NCI-H345 treated with DMSO at 0.1 percent for 48 hours (cell line): ENCODE measurements around the gene CMTM3.
A peak's percentile ranks its signal among the peaks of the same experiment; 100 is the strongest.
"Not testable (repeated sequence)": the region's sequence is repeated elsewhere in the genome, so short reads cannot be mapped to it uniquely, and the experiment has no call there.

Experiments used
- DNase-seq: peaks from one replicate; lab custom pipeline; 2025; ENCODE audit not compliant: unreplicated experiment; lab: John Stamatoyannopoulos, UW

The CMTM3 gene

GRCh38 chr16:66608241-66609138 lies 4.0 kb downstream of the CMTM3 start:
- peak; percentile 12 for DNase-seq

- no peak for DNase-seq
Observed at GRCh38 chr16:66609139-66609510, 4.6 kb downstream of the CMTM3 start.

DNA sequence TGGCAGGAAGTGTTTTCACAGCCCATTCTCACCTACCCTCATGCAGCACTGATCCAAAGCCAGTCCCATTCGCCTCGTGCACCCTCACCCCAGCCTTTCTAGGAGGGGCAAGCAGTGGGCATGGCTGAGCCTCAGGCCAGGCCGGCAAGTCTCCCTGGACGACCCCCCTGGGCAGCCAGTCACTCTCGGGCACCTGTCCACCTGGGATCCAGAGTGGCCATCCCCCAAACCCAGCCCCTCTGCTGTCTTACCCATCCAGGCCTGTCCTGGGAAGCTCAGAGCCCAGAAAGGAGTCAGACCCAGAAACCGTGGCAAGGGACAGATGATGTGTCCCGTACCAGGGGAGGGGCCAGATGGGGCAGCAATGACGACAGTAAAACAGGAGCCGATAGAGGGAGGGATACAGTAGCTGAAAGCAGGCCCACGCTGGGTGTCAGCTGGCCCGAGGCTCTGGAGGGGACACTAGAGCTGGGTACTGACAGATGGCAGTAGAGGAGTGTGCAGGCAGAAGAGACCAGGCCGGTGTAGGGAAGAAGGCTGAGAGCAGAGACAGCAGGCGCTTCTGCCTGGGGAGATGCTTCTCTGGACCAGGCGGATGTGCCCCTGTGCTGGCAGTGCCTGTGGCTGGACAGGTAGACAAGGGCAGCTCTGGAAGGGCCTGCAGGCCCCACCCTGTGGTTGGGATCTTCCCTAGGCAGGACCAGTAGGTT lies 5.8 kb downstream of the CMTM3 start:
- no peak for DNase-seq

GRCh38 chr16:66611911-66612310 lies 7.4 kb downstream of the CMTM3 start:
- DNase-seq = not testable (repeated sequence)

- DNase-seq = no peak
Observed at GRCh38 chr16:66612422-66612821, 7.9 kb downstream of the CMTM3 start.

DNA sequence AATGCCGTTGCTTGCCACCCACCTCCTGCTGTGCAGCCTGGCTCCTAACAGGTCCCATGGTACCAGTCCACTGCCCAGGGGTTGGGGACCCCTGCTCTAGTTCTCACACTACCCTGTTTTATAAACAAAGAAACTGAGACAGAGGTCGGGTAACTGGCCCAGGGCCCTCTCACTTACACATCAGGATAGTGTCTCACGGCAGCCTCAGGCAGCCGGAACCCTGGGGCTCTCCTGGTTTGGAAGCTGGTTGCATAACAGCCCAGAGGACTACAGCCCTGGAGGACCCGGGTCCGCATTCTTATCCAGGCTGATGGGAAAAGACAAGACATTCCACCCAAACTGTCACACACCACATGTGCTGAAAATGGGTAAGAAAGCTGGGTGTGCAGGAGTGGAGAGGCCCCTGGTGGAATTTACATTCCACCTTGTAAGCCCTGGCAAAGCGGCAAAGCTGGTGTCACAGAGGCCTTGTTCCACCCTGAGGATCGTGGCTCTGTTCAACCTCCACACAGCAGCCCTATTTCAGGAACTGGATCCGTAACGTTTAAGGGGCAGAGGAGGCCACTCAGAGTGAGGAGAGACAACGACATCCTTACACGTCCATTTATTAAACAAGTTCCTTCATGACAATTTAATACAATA lies 9.8 kb downstream of the CMTM3 start:
- DNase-seq = no peak

- no peak for DNase-seq
Observed at GRCh38 chr16:66616169-66616568, 11.7 kb downstream of the CMTM3 start.

- DNase-seq = no peak
Observed at GRCh38 chr16:66616592-66616991, 12.1 kb downstream of the CMTM3 start.

GRCh38 chr16:66617010-66617434 lies 12.5 kb downstream of the CMTM3 start:
- DNase-seq = no peak

- DNase-seq = no peak
Observed at GRCh38 chr16:66617728-66618127, 13.2 kb downstream of the CMTM3 start.

- no peak for DNase-seq
Observed at GRCh38 chr16:66618588-66619375, 14.3 kb downstream of the CMTM3 start.

DNA sequence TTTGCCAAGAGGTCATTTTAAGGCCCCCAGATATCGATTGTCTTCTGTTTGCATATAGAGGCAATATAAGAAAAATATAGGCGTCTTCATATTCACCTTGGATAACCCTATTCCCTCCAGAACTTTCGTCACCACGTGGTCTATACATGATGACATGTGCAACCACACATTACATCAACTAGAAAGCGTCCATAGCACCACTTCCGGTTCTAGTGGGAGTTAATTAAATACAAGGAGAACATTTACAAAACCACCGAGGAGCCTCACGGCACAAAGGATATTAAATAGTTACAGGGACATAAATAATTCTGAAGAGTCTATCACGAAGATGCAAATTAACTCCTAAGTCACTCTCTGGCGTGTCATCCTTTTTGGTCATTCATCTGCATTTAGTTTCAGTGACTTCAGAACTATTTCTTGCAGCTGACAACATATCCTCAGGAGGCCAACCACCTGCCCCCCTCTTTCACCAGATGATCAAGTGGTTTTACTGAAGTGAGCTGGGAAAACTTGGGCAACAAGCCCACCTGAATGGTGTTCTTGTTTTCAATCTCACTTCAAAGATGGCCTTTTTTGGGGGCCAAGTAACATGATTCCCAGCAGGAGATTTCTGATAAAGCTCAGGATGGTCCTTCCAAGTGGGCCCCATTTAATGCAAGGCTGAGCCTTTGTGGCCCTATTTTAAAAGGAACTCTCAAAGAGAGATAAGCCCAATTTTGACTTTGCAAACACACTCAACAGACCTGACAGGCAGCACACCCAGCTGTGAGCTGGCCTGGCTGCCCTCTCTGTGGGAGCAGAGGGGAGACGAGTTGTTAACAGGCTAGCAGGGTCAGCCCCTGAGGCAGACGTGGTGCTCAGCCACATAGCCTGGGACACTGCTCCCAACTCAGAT lies 15.3 kb downstream of the CMTM3 start:
- DNase-seq = no peak

- no peak for DNase-seq
Observed at GRCh38 chr16:66620429-66620795, 15.9 kb downstream of the CMTM3 start.

- no peak for DNase-seq
Observed at GRCh38 chr16:66621973-66622372, 17.5 kb downstream of the CMTM3 start.

GRCh38 chr16:66622863-66623262 lies 18.4 kb downstream of the CMTM3 start:
- no peak for DNase-seq

DNA sequence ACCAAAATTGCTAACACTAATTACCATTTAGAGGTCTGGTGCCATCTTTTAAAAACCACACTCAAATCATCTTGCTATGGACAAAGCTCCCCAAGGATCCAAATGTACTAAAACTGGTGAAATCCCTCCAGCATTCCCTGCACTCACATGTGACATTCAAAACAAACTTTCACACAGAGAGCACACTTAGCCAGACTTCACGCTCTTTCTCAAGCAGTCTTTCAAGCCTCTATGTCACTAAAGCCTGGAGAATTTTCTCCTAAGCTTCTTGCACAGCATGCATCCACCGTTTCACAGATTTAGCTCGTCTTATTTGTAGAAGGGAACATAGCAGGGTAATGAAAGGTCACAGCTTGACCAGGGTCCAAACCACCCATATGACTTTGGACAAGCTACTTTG lies 19.3 kb downstream of the CMTM3 start:
- DNase-seq = no peak

DNA sequence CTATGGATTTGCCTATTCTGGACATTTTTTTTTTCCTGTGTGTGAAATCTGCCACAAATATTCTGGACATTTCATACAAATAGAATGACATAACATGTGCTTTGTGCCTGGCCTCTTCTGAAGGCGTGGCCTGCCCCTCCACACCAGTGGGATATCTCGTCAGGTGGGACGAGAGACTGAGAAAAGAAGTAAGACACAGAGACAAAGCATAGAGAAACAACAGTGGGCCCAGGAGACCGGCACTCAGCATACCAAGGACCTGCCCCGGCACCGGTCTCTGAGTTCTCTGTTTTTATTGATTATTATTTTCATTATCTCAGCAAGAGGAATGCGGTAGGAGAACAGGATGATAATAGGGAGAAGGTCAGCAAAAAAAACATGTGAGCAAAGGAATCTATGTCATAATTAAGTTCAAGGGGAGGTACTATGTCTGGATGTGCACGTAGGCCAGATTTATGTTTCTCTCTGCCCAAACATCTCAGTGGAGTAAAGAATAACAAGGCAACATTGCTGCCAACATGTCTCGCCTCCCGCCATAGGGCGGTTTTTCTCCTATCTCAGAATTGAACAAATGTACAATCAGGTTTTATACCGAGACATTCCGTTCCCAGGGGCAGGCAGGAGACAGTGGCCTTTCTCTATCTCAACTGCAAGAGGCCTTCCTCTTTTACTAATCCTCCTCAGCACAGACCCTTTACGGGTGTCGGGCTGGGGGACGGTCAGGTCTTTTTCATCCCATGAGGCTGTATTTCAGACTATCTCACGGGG lies 23.3 kb downstream of the CMTM3 start:
- not testable (repeated sequence) for DNase-seq

DNA sequence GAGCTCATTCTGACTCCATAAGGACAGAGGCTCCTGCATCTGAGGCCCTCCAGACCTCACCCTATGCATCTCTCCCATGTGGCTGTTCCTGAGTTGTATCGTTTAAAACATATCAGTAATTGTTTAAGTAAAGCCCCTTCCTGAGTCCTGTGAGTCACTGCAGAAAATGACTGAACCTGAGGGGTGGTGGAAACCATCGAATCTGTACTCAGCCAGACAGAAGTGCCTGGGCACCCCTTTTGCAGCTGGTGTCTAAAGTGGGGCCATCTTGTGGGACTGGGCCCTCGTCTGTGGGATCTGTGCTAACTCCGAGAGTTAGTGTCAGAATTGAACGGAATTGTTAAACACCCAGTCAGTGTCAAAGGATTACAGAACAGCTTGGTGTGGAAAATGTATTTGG lies 25.4 kb downstream of the CMTM3 start:
- no peak for DNase-seq

GRCh38 chr16:66630561-66631260 lies 26.2 kb downstream of the CMTM3 start:
- not testable (repeated sequence) for DNase-seq
